KMS-11 (cell line): ENCODE results near the gene OR2M4.

Experiments used
- H2AFZ ChIP-seq: fragments of 200-600 bp; sonication (generic); 2 replicates; pipeline ENCODE4 v1.6.1; 2016; ENCODE audit warnings: antibody characterized with exemption, mixed run types, low read depth
- H3K27ac ChIP-seq: fragments of 200-600 bp; sonication (generic); 2 replicates; pipeline ENCODE4 v1.6.1; 2016; ENCODE audit warnings: mild to moderate bottlenecking, mixed run types
- H3K27me3 ChIP-seq: fragments of 200-600 bp; sonication (generic); 2 replicates; pipeline ENCODE4 v1.6.1; 2017; ENCODE audit warnings: mild to moderate bottlenecking, low read depth, mixed run types, moderate library complexity; ENCODE audit not compliant: insufficient read depth
- H3K36me3 ChIP-seq: fragments of 200-600 bp; sonication (generic); 2 replicates; pipeline ENCODE4 v1.6.1; 2017; ENCODE audit warnings: mild to moderate bottlenecking, mixed run types; ENCODE audit not compliant: insufficient read depth
- H3K4me1 ChIP-seq: fragments of 200-600 bp; sonication (generic); 2 replicates; pipeline ENCODE4 v1.6.1; 2016; ENCODE audit warnings: mild to moderate bottlenecking, low read depth, mixed run types; ENCODE audit not compliant: poor library complexity, severe bottlenecking
- H3K4me2 ChIP-seq: fragments of 200-600 bp; sonication (generic); 2 replicates; pipeline ENCODE4 v1.7.0; 2016; ENCODE audit warnings: mild to moderate bottlenecking, mixed run types
- H3K4me3 ChIP-seq: fragments of 200-600 bp; sonication (generic); IDR thresholded peaks from 2 replicates; pipeline ENCODE4 v1.6.1; 2017; ENCODE audit warnings: low read depth, low read length, mixed read lengths; ENCODE audit not compliant: insufficient read depth
- H3K79me2 ChIP-seq: fragments of 200-600 bp; sonication (generic); 2 replicates; pipeline ENCODE4 v1.6.1; 2016; ENCODE audit warnings: low read depth, mixed run types; ENCODE audit not compliant: insufficient read depth
- H3K9ac ChIP-seq: fragments of 200-600 bp; sonication (generic); 2 replicates; pipeline ENCODE4 v1.6.1; 2016; ENCODE audit warnings: mild to moderate bottlenecking, mixed run types
- H4K20me1 ChIP-seq: fragments of 200-600 bp; sonication (generic); 2 replicates; pipeline ENCODE4 v1.6.1; 2016; ENCODE audit warnings: mild to moderate bottlenecking, mixed run types; ENCODE audit not compliant: insufficient read depth
- TF ChIP-seq, protein P1 (sequence below): fragments of 200-600 bp; sonication (generic); conservative IDR thresholded peaks from 2 replicates; pipeline ENCODE4 v1.6.1; 2017; ENCODE audit warnings: low read depth, mild to moderate bottlenecking, antibody characterized with exemption, low read length, moderate library complexity, mixed read lengths

Gene OR2M4

DNA sequence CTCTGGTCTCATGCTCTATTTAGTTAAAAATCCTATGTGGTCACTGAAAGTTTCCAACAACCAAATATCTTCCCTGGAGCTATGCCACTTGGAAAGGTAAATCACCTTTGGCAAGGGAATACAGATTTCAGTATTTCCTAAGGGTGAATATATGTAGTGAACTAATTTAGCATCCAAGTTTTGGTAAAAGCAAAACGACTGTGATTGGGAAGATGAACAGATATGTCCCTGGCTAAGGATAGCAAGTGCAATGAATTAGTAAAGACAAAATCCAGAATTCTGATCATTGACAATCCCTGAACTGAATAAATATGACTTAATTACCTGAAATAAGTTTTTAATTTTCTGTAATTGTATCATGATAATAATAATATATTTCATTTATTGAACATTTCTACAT is 46.7 kb downstream of the OR2M4 start, which contains the start of gene OR2T33:
OR2T33 (minus strand) TSS at position 101 of the 400 bp plus-strand sequence. CDS start 4,162 bp downstream, outside the sequence.
- Histone ChIP-seq H2AFZ (no peak within 1 kb of the TSS), H3K4me3 (no peak within 1 kb of the TSS), H3K27ac (no peak within 1 kb of the TSS), H3K4me2 (no peak within 1 kb of the TSS), H3K27me3 (no peaks in the 10 kb centered on the region), H3K4me1 (no peaks in the 10 kb centered on the region), H3K9ac (no peak within 1 kb of the TSS), H3K36me3 (no peaks in the 10 kb centered on the region), H4K20me1 (no peaks in the 10 kb centered on the region), H3K79me2 (no peaks in the 10 kb centered on the region)
- TF ChIP-seq, protein P1, sequence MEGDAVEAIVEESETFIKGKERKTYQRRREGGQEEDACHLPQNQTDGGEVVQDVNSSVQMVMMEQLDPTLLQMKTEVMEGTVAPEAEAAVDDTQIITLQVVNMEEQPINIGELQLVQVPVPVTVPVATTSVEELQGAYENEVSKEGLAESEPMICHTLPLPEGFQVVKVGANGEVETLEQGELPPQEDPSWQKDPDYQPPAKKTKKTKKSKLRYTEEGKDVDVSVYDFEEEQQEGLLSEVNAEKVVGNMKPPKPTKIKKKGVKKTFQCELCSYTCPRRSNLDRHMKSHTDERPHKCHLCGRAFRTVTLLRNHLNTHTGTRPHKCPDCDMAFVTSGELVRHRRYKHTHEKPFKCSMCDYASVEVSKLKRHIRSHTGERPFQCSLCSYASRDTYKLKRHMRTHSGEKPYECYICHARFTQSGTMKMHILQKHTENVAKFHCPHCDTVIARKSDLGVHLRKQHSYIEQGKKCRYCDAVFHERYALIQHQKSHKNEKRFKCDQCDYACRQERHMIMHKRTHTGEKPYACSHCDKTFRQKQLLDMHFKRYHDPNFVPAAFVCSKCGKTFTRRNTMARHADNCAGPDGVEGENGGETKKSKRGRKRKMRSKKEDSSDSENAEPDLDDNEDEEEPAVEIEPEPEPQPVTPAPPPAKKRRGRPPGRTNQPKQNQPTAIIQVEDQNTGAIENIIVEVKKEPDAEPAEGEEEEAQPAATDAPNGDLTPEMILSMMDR: no peak

DNA sequence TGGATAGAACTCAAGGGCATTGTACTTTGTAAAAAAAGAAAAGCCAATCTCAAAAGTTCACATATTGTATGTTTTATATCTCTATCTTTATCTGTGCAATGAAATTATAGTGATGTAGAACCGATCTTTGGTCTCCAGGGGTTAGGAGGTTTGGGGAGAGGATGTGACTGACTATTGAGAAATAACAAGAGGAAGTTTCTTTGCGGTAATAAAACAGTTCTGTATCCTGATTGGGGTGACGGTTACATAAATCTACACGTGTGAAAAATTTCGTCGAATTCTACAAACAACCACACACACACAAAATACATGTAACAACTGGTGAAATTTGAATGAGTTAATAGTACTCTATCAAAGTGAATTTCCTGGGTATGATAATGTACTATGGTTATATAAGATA is 57.2 kb downstream of the OR2M4 start:
- TF ChIP-seq, protein P1: no peak
- H3K4me3 ChIP-seq: no peak overlapping the region
- no peaks in the 10 kb centered on the region for H4K20me1 ChIP-seq
- H3K27me3 ChIP-seq: no peaks in the 10 kb centered on the region
- no peaks in the 10 kb centered on the region for H3K4me1 ChIP-seq
- no peaks in the 10 kb centered on the region for H3K36me3 ChIP-seq
- no peak overlapping the region for H3K9ac ChIP-seq
- no peak overlapping the region for H3K27ac ChIP-seq
- H3K79me2 ChIP-seq: no peaks in the 10 kb centered on the region
- H3K4me2 ChIP-seq: no peak overlapping the region
- no peak overlapping the region for H2AFZ ChIP-seq
